GM12872 (cell line): ENCODE data around the gene SPDYA.

Source experiments
- CTCF ChIP-seq: IDR thresholded peaks from 3 replicates; pipeline ENCODE4 v1.5.1; 2011; ENCODE audit warnings: low read depth, mild to moderate bottlenecking, low read length, moderate library complexity; ENCODE audit not compliant: insufficient read depth

SPDYA gene

GRCh38 chr2:28810384-28811285 lies at the start of gene SPDYA:
TSS of gene SPDYA (plus strand) at chr2:28810834. CDS start at chr2:28816015, 5,181 bp downstream.
- no peak for TF ChIP-seq CTCF

- TF ChIP-seq CTCF = no peak
These were observed 49.2 kb upstream of the SPDYA start for GRCh38 chr2:28761420-28761819.

- no peak for TF ChIP-seq CTCF
These were observed 45.5 kb upstream of the SPDYA start for GRCh38 chr2:28764909-28765711.

- no peak for TF ChIP-seq CTCF
These were observed 44.6 kb upstream of the SPDYA start for GRCh38 chr2:28766070-28766469.

GRCh38 chr2:28767337-28767736 lies 43.3 kb upstream of the SPDYA start:
- TF ChIP-seq CTCF = no peak

- no peak for TF ChIP-seq CTCF
These were observed 42.2 kb upstream of the SPDYA start for GRCh38 chr2:28768422-28768821.

GRCh38 chr2:28768952-28769351 lies 41.7 kb upstream of the SPDYA start:
- no peak for TF ChIP-seq CTCF
